ENCODE results near the gene IARS1.

IARS1 gene

DNA sequence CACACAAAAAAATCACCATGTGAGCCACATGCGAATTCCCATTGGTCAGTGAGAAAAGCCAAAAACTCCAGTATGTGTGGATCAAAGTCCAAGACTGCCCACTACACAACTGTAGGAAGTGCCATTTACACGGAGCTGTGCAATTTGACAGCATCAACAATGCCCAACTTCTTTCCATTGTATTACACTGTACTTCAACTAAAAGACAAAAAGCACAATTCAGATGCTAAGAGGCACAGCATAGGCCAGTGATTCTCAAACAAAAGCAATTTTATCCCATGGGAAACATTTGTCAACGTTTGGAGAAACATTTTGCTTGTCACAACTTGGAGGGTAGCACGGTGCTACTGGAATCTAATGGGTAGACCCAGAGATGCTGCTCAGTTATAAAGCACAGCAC, 39.8 kb downstream of the IARS1 start:
- no peaks in the 10 kb centered on the region for H3K9me3 Mint-ChIP-seq
- no peaks in the 10 kb centered on the region for H3K4me1 Mint-ChIP-seq
- TF ChIP-seq, protein P1, sequence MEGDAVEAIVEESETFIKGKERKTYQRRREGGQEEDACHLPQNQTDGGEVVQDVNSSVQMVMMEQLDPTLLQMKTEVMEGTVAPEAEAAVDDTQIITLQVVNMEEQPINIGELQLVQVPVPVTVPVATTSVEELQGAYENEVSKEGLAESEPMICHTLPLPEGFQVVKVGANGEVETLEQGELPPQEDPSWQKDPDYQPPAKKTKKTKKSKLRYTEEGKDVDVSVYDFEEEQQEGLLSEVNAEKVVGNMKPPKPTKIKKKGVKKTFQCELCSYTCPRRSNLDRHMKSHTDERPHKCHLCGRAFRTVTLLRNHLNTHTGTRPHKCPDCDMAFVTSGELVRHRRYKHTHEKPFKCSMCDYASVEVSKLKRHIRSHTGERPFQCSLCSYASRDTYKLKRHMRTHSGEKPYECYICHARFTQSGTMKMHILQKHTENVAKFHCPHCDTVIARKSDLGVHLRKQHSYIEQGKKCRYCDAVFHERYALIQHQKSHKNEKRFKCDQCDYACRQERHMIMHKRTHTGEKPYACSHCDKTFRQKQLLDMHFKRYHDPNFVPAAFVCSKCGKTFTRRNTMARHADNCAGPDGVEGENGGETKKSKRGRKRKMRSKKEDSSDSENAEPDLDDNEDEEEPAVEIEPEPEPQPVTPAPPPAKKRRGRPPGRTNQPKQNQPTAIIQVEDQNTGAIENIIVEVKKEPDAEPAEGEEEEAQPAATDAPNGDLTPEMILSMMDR (IDR thresholded peaks at IDR 0.05; ENCODE audit: unreplicated experiment in 3 of 3) = no peak
- peaks cover 79% of the 10 kb centered on the region for H3K36me3 Mint-ChIP-seq (ENCODE audit: low read depth)
- no peak overlapping the region for H3K27ac Mint-ChIP-seq
- no peak overlapping the region for H3K4me3 Mint-ChIP-seq
- H3K27me3 Mint-ChIP-seq (ENCODE audit: low read depth) = no peaks in the 10 kb centered on the region

DNA sequence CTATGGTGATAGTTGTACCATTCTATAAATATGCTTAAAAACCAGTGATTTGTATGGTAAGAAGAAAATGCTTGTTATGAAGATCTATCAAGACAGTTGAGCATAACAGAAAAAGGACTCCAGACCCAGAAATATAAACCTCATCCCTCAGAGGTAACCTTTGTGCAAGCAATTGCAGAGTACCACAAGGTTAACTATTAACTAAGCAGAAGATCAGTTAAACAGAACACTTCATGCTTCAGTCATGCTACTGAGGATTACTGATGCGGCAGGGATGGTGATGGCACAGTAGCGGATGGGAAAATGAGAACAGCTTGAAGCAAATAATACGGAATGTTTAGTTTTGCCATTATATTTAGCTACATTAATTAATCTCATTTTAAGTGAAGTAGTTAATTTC, 45.5 kb downstream of the IARS1 start:
- Mint-ChIP-seq H3K4me3 (no peak overlapping the region), H3K27ac (no peak overlapping the region), H3K27me3 (ENCODE audit: low read depth) (no peaks in the 10 kb centered on the region), H3K36me3 (ENCODE audit: low read depth) (peaks cover 79% of the 10 kb centered on the region), H3K4me1 (no peaks in the 10 kb centered on the region), H3K9me3 (no peaks in the 10 kb centered on the region)
- TF ChIP-seq, protein P1 (IDR thresholded peaks at IDR 0.05; ENCODE audit: unreplicated experiment in 3 of 3) = no peak

DNA sequence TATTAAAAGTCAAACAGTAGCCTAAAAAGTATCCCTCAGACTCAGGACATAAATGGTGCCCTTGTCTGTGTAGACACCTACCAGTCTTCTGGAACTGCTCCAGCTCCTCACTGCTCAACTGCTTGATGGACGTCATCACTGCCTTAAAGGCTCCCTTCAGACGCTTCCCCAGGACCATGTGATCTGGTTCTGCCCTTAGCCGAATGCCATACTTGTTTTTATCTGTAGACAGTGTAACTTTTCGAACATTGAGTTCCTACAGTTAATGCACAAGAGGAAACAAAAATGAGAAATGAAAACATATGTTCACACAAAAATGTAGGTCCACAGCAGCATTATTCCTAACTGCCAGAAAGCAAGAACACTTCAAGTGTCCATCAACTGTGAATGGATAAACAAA, 46.2 kb downstream of the IARS1 start:
- H3K4me3 Mint-ChIP-seq = no peak overlapping the region
- no peaks in the 10 kb centered on the region for H3K4me1 Mint-ChIP-seq
- no peaks in the 10 kb centered on the region for H3K27me3 Mint-ChIP-seq (ENCODE audit: low read depth)
- H3K27ac Mint-ChIP-seq = no peak overlapping the region
- peaks cover 82% of the 10 kb centered on the region for H3K36me3 Mint-ChIP-seq (ENCODE audit: low read depth)
- TF ChIP-seq, protein P1 (IDR thresholded peaks at IDR 0.05; ENCODE audit: unreplicated experiment in 3 of 3) = no peak
- no peaks in the 10 kb centered on the region for H3K9me3 Mint-ChIP-seq

DNA sequence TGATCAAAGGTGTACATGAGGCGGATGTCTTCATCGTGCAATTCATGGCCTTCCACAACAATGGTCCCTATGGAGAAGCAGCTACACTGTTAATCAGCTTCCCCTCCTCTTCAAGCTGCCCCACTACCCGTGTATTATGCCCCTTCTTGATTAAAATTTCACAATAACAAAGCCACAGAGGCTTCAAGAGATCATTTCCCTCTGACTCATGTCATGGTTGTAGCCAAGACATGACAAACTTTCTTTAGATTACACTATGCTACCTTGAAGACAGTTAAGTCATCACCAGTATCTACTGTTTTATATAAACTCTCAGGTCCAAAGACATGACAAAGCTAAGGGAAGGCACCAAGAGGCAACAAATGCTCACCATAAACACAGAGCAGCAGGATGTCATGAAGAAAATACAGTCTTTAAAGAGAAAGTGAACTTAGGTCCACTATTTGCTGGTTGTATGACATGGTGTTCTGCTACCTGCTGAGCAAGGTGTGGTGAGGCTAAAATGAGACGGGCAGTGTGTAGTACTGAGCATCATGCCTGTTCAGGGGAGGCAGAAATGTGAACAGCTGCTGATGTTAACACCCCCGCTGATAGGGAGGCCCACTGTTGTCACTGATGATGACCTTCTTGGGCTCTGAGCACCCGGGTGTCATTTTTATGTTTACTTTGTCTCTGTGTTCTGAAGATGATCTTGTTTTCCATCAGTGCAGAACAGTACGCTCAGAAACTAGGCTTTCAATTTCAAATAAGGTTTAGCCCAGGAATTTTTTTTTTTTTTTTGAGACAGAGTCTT, 48.3 kb downstream of the IARS1 start:
- Mint-ChIP-seq H3K27ac (no peak overlapping the region), H3K36me3 (ENCODE audit: low read depth) (peaks cover 86% of the 10 kb centered on the region)

More for the DNA sequence above, 48.3 kb downstream of the IARS1 start:
- Mint-ChIP-seq H3K4me3 (no peak overlapping the region), H3K27me3 (ENCODE audit: low read depth) (no peaks in the 10 kb centered on the region), H3K9me3 (no peaks in the 10 kb centered on the region), H3K4me1 (no peaks in the 10 kb centered on the region)
- TF ChIP-seq, protein P1 (IDR thresholded peaks at IDR 0.05; ENCODE audit: unreplicated experiment in 3 of 3) = no peak
